Neuron (in vitro differentiated cells): ENCODE measurements around the gene RFTN1.

Experiments
- H2AFZ ChIP-seq: one replicate; pipeline ENCODE4 v1.6.1; 2013; ENCODE audit warnings: low read depth, mild to moderate bottlenecking, inconsistent platforms, low read length, moderate library complexity
- H3K27me3 ChIP-seq: one replicate; pipeline ENCODE4 v1.6.1; 2013; ENCODE audit warnings: low read length; ENCODE audit not compliant: insufficient read depth
- H3K36me3 ChIP-seq: one replicate; pipeline ENCODE4 v1.6.1; 2013; ENCODE audit warnings: low read length; ENCODE audit not compliant: insufficient read depth
- H3K4me1 ChIP-seq: one replicate; pipeline ENCODE4 v1.6.1; 2013; ENCODE audit warnings: low read length; ENCODE audit not compliant: insufficient read depth
- H3K4me3 ChIP-seq: 2 replicates; pipeline ENCODE4 v1.5.1; 2013; ENCODE audit warnings: mild to moderate bottlenecking, low read length, moderate library complexity
- H3K9me3 ChIP-seq: one replicate; pipeline ENCODE4 v1.6.1; 2013; ENCODE audit warnings: low read length

The RFTN1 gene

DNA sequence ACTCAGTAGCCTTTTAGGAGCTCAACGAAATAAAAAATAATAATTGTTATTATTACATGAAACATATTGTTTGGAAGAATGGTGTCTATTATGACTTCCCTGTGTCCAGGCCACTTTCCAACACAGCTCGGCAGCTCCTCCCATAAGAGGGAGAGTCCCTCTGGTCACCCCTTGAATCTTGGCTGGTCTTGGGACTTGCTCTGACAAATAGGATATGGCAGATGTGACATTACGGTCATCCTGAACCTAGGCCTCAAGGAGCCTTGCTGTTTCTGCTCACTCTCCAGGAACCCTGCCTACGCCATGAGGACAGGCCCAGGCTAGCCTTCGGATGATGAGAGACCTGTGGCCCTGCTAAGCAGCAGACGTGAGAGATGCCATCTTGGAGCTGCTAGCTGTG lies 176.7 kb downstream of the RFTN1 start:
- H2AFZ ChIP-seq: no peak overlapping the region
- no peaks in the 10 kb centered on the region for H3K36me3 ChIP-seq
- no peaks in the 10 kb centered on the region for H3K27me3 ChIP-seq
- no peak overlapping the region for H3K4me3 ChIP-seq
- H3K9me3 ChIP-seq: peaks cover 2% of the 10 kb centered on the region
- peaks cover 21% of the 10 kb centered on the region for H3K4me1 ChIP-seq

DNA sequence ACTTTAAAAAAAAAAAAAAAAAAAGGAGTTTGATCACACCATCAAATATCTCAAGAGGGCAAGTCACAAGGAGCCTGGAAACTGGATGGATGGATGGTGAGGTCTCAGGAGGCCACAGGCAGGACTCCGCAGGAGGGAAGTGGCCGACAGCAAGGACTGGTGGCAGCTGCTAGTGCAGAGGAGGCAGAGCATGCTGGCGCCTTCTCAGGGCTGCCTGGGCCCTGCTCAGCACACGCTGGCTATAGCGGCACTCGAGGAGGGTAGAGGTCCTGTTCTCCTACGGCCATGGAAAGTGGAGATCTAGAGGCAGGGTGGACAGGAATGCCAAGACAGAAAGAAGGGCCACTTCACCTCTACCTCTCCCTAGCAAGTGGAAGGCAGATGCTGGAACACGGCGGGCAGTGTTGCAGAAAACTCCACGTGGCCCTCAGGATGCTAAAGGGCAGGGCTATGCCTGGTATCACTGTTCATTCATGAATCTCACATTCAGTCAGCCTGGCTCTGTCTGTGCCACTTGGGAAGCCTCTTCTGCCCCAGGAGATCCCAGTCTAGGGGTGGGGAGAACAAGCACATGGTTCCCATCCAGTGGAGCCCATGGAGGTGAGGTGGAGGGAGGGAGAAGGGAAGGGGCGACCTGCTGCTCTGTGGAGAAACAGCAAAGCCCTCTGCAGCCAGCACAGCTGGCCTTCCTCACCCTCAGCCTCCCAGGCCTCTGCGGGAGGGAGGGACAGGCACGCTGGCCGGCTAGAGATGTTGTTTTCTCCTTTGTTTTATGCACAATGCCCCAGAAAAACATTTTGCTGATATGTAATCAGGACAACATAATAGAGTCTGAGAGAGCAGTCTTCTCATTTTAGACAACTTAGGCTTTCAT lies 177.5 kb downstream of the RFTN1 start:
- Histone ChIP-seq H3K4me1 (peaks cover 21% of the 10 kb centered on the region), H3K4me3 (no peak overlapping the region), H3K36me3 (no peaks in the 10 kb centered on the region), H3K9me3 (peaks cover 2% of the 10 kb centered on the region), H2AFZ (no peak overlapping the region), H3K27me3 (no peaks in the 10 kb centered on the region)

DNA sequence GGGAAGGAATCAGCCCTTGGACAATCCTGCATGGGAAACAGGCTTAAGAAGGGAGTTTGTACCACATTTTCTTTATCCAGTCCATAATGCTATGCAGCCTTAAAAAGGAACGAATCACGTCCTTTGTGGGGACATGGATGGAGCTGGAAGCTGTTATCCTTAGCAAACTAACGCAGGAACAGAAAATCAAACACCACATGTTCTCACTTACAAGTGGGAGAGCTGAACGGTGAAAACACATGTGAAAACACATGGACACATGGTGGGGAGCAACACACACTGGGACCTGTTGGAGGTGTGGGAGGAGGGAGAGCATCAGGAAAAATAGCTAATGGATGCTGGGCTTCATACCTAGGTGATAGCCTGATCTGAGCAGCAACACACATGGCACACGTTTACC lies 178.2 kb downstream of the RFTN1 start:
- no peak overlapping the region for H3K4me3 ChIP-seq
- H3K27me3 ChIP-seq: no peaks in the 10 kb centered on the region
- H2AFZ ChIP-seq: no peak overlapping the region
- no peaks in the 10 kb centered on the region for H3K36me3 ChIP-seq
- H3K9me3 ChIP-seq: peaks cover 2% of the 10 kb centered on the region
- H3K4me1 ChIP-seq: peaks cover 28% of the 10 kb centered on the region

DNA sequence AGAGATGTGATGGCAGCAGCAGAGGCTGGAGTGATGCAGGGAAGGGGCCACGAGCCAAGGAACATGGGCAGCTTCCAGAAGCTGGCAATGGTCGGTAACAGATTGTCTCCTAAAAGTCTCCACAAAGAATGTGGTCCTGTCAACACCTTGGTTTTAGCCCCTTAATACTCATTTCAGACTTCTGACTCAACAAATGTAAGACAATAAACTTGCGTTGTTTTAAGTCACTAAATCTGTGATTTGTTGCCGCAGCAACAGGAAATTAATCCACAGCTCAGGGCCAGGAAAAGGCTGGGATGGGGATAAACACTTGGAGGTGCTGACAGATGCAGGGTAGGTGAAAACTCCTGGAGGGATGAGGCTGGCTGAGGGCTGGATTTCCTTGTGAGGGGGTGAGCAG lies 178.6 kb downstream of the RFTN1 start:
- Histone ChIP-seq H3K9me3 (peaks cover 2% of the 10 kb centered on the region), H3K4me3 (no peak overlapping the region)

DNA sequence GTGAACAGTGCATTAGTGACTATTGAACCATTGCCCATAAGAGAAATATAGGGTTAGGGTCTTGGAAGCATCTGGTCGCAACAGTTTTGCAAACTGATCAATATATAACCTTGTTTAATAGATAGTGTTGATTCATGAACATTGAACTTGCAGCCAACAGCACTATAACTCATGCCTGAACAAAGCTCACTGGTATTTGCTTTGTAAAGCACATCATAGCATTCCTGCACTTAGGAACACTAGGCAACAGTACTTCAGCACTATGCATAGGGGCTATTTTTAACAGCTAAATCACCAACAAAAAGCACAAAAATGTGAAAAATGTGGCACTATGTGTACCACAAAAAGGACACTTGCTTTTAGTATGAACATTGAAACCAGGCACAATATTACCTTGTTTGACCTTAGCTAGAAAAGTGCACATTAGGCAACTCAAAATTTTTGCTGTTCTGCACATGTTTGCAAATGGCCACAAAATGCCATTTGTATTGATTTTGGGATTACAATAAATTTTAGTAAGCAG lies 180.5 kb downstream of the RFTN1 start:
- H3K4me3 ChIP-seq: no peak overlapping the region
- H3K36me3 ChIP-seq: no peaks in the 10 kb centered on the region
- no peaks in the 10 kb centered on the region for H3K27me3 ChIP-seq
- peaks cover 2% of the 10 kb centered on the region for H3K9me3 ChIP-seq
- H2AFZ ChIP-seq: no peak overlapping the region
- peaks cover 34% of the 10 kb centered on the region for H3K4me1 ChIP-seq

More for the DNA sequence above, 178.6 kb downstream of the RFTN1 start:
- Histone ChIP-seq H3K36me3 (no peaks in the 10 kb centered on the region), H3K27me3 (no peaks in the 10 kb centered on the region), H2AFZ (no peak overlapping the region), H3K4me1 (peaks cover 32% of the 10 kb centered on the region)

DNA sequence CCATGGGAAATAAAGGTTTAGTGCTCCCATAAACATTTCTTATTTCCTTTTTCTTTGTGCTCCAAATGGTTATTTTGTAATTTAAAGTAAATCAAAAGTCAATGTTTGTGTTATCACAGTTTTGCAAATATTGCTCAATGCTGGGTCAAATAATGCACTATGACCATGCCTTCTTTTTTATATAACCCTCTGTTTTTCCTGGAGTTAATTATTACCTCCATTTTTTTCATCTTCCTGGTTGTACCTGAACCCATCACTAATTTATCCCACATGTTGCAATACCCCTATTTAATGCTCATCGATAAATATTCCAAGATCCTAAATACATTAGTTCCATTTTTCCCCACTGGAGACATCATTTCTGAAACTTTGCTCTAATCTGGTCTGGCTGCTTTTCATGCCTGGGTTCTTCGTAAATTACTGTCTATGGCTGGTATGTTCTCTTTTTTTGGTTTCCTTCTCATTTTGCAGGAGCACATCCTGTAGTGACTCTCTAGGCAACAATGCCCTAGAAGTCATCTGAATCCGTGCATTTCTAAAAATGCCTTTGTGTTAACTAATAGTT lies 182.1 kb downstream of the RFTN1 start:
- no peak overlapping the region for H3K4me3 ChIP-seq
- H2AFZ ChIP-seq: no peak overlapping the region
- no peaks in the 10 kb centered on the region for H3K36me3 ChIP-seq
- no peaks in the 10 kb centered on the region for H3K27me3 ChIP-seq
- peaks cover 34% of the 10 kb centered on the region for H3K4me1 ChIP-seq
- peaks cover 2% of the 10 kb centered on the region for H3K9me3 ChIP-seq

DNA sequence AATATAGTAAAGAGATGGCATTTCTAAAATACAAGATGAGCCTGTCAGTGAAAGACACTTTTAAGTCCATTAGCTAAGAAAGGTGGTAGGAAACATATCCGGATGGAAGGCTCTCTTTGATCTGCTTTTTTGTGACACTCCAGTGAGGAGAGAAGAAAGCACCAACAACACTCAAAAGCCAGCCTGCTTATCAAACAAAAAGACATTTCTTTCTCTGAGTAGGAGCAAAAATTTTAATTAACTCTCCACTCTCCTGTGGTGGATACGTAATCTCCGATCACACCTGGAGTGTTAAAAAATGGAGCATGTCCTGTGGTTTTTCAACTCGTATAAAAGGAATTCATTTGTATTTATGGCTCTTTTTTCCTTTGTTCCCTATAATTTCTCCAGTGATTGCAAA lies 183.1 kb downstream of the RFTN1 start:
- no peaks in the 10 kb centered on the region for H3K36me3 ChIP-seq

DNA sequence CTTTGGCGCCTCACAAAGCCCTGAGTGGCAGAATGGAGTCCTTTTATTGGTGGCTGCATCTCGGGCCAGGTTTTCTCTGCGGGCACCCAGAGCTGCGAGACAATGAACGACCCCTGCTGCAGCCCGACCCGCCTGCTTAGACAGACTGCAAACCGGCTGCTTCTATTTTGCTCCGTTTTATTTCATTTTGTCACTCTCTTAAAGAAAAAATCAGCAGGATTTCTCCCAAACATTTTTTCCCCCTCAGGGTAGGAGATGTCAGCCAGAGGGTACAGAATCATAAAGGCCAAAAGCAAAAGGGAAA lies 183.7 kb downstream of the RFTN1 start:
- Histone ChIP-seq H3K36me3 (no peaks in the 10 kb centered on the region), H2AFZ (peak overlapping the region; percentile 14), H3K4me3 (peak overlapping the region; percentile 0), H3K27me3 (no peaks in the 10 kb centered on the region), H3K9me3 (peaks cover 1% of the 10 kb centered on the region), H3K4me1 (peaks cover 34% of the 10 kb centered on the region)

More for the DNA sequence above, 183.1 kb downstream of the RFTN1 start:
- Histone ChIP-seq H3K4me1 (peaks cover 34% of the 10 kb centered on the region), H3K9me3 (peaks cover 2% of the 10 kb centered on the region), H3K27me3 (no peaks in the 10 kb centered on the region), H2AFZ (peak overlapping the region; percentile 14), H3K4me3 (peak overlapping the region; percentile 0)

DNA sequence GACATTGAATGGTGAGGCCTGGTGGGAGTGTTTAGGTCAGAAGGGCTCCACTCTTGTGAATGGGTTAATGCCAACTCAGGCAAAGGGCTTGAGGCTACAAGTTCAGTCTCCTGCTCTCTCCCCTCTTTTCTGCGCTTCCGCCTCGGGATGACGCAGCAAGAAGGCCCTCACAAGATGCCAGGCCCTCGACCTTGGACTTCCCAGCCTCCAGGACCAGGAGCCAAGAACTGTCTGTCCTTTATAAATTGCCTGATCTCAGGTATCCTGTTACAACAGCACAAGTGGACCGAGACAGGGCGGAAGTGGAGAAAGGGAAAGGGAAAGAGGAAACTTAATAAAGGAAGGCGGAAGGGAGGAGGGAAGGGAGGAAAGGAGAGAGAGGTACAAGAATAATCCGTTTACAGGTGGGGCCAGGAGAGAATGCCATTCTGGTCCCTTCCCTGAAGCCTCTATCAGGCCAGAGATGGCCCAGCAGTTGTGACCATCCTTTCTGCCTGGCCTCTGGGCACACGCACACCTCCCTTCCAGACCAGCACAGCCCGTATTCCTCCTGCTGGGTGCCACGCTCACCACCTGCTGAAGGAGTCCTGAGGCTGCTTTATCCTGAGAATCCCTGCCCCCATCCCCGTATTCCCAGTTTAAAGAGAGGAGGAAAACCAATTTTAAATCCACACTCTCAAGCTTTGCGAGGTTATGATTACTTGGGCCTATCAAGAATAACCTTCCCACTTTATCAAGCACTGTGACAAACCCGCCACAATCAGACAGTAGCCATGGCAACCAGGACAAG lies 184.3 kb downstream of the RFTN1 start:
- no peaks in the 10 kb centered on the region for H3K36me3 ChIP-seq
- H2AFZ ChIP-seq: peak overlapping the region; percentile 14
- H3K9me3 ChIP-seq: no peaks in the 10 kb centered on the region
- H3K4me3 ChIP-seq: no peak overlapping the region
- H3K27me3 ChIP-seq: no peaks in the 10 kb centered on the region
- peaks cover 34% of the 10 kb centered on the region for H3K4me1 ChIP-seq

DNA sequence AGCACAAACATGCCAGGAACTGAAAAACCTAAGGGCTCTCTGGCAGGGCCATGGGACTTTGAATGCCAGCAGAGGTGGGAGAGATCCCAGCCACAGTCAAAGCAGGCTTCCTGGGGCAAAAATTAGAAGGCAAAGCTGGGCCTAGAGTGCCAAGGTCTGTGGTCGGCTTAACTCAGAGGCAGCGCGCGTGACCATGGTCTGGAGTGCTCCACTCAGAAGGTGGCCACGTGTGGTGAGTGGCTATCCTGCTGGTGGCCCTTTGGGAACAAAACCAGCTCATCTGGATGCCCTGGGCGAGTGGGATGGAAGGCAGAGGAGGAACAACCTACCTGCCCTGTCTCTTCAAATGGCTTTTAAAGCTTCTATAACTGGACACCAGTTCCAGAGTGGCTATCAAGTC lies 185.4 kb downstream of the RFTN1 start:
- Histone ChIP-seq H3K27me3 (no peaks in the 10 kb centered on the region), H2AFZ (no peak overlapping the region), H3K4me1 (peaks cover 28% of the 10 kb centered on the region), H3K36me3 (no peaks in the 10 kb centered on the region), H3K4me3 (no peak overlapping the region), H3K9me3 (no peaks in the 10 kb centered on the region)

DNA sequence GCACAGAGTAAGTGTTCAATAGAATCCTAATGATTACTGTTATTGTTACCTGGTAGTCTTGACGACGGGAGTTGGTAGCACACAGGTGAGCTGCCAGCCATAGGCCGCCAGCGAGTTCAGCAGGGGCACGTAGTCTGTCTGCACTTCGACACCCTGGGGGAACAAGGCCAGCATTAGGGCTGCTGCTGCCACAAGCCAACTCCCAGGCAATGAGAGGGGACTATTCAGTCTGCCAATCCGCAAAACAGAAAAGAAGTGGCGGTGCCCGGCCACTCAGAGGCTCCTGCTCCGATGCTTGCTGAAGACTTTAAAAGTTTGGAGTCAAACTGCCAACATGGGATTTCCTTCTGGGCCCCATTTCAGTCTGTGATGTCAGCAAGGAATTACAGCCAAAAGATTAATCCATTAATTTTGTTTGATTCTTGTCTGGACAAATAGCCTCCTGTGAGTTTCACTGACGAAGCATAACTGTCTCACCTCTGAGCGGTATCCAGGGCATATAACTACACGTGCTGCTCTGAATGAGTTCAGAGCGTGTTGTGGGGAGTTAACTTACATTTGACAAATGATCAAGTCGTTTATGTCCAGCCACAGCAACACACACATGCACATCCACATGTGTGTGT lies 186.7 kb downstream of the RFTN1 start:
- Histone ChIP-seq H3K4me3 (no peak overlapping the region), H3K9me3 (no peaks in the 10 kb centered on the region), H2AFZ (no peak overlapping the region), H3K27me3 (no peaks in the 10 kb centered on the region), H3K4me1 (peaks cover 20% of the 10 kb centered on the region), H3K36me3 (peaks cover 7% of the 10 kb centered on the region)

DNA sequence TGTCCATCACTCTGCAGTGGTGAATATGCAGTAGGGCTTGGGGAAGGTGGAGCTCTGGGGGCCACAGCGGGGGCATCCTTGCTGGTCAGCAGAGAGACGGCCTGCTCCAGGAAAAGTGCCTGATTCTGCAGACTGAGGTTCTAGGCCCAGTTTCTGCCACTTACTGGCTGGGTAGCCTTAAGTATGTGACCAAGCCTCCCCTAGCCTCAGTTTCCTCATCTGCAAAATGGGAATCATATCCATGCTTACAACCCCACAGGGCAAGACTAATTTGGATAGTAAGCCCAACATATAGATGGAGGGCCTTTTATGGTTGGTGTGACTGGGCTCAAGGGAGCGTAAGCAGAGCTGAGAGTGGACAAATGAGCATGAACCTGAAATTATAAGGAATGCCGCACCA lies 187.6 kb downstream of the RFTN1 start:
- Histone ChIP-seq H3K4me3 (no peak overlapping the region), H3K27me3 (no peaks in the 10 kb centered on the region), H3K9me3 (no peaks in the 10 kb centered on the region), H3K4me1 (peaks cover 18% of the 10 kb centered on the region), H2AFZ (no peak overlapping the region), H3K36me3 (peaks cover 9% of the 10 kb centered on the region)

DNA sequence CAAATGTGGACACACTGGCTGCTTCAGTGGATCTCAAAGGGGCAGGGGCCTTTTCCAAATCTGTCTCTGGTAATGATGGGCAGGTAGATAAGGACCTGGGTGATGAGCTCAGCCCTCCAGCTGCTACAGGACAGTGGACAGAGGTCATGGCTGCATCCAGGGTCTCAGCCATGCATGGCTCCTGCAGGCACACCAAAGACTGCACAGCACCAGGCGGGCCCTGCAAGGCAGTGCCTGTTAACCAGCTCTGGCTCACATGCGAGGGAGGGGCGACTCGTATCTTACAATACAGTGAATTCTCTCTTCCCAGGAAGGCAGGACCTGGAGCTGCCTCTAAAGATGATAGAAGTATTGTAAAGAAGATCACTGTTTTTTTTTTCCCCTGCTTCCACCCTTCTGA lies 189.8 kb downstream of the RFTN1 start:
- Histone ChIP-seq H3K36me3 (peaks cover 11% of the 10 kb centered on the region), H2AFZ (no peak overlapping the region), H3K27me3 (no peaks in the 10 kb centered on the region), H3K9me3 (no peaks in the 10 kb centered on the region), H3K4me1 (no peaks in the 10 kb centered on the region), H3K4me3 (no peak overlapping the region)
